ENCODE results near the gene MYRFL. TPM values are rescaled to one million over a fixed set of nuclear protein-coding genes. Genes with fewer than 3 reads are reported as not detected.
"Not testable (repeated sequence)": the region's sequence is repeated elsewhere in the genome, so short reads cannot be mapped to it uniquely, and the experiment has no call there.

MYRFL gene
- 1 to 10 TPM in 1 of 6 donors, under 1 TPM in 2, not detected in 3; 0.10 to 1.8 (median 0.20) TPM for total RNA-seq

DNA sequence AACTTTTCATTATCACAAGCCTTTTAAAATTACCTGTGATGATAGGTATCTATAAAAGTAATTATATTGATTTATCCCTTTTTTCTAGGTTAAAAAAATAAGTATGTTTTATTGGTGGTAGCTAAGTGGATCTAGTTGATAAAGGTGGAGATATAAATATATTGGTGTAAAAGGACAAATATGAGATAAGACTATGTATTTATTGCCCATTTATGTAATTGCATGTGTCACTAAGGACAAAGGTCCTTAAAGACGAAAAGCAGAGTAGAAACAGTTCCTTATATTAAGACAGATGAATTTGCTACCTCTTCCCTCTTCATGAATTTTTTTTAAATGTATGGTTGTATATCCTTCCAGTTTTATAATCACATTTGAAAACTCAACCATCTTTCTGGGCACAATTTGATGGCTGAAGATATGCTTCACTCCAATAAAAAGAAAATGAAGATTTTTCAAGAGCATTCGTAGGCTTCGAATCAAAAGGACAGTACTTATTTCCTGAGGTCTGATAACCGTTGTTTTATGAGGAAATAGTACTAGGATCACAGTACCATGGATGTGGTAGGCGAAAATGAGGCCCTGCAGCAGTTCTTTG lies at the start of gene MYRFL:
MYRFL (plus strand) TSS at position 262 of the 595 bp plus-strand sequence; CDS start at position 553, 291 bp downstream.
- WGBS, 2 donors, result 87 to 90% methylated on average over 5 of the region's 5 CpGs
- ATAC-seq (ENCODE audit: low FRiP score in 2 of 2), result no peak
- H3K27me3 ChIP-seq, result no peaks in the 10 kb centered on the region

DNA sequence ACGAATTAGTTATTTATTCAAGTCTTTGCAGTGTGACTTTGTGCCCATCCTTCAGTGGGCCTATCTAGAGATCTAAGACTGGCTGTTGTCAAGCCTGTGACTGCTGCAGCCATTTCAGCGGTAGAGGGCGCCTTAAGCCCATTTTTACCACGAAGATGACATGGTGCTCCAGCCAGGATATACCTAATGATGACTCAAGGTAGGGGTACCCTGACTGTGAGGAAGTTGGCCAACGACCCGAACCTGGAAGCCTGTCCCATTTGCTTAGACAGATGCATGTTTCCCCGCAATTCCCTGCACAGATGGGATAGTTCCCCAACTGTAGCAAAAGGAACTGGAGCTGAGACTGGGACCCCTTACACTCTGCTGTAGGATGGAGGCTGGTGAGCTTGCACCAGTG lies 45.1 kb upstream of the MYRFL start:
- no peak for DNase-seq
- H3K4me3 ChIP-seq, result no peak overlapping the region
- ATAC-seq (ENCODE audit: low FRiP score in 2 of 2), result no peak
- H3K27ac ChIP-seq, result no peak overlapping the region
- H3K4me1 ChIP-seq, result no peaks in the 10 kb centered on the region
- peaks cover 0 to under 1% (median 0%) of the 10 kb centered on the region in 4 donors for H3K36me3 ChIP-seq
- H3K9me3 ChIP-seq, result no peaks in the 10 kb centered on the region
- WGBS, 2 donors, result 63 to 78% methylated on average over 7 of the region's 7 CpGs
- TF ChIP-seq POLR2AphosphoS5 (IDR thresholded peaks at IDR 0.05) (no peak), POLR2A (IDR thresholded peaks at IDR 0.05) (no peak), EP300 (IDR thresholded peaks at IDR 0.05) (no peak)
- TF ChIP-seq, protein P1, sequence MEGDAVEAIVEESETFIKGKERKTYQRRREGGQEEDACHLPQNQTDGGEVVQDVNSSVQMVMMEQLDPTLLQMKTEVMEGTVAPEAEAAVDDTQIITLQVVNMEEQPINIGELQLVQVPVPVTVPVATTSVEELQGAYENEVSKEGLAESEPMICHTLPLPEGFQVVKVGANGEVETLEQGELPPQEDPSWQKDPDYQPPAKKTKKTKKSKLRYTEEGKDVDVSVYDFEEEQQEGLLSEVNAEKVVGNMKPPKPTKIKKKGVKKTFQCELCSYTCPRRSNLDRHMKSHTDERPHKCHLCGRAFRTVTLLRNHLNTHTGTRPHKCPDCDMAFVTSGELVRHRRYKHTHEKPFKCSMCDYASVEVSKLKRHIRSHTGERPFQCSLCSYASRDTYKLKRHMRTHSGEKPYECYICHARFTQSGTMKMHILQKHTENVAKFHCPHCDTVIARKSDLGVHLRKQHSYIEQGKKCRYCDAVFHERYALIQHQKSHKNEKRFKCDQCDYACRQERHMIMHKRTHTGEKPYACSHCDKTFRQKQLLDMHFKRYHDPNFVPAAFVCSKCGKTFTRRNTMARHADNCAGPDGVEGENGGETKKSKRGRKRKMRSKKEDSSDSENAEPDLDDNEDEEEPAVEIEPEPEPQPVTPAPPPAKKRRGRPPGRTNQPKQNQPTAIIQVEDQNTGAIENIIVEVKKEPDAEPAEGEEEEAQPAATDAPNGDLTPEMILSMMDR (IDR thresholded peaks at IDR 0.05), result no peak
- H3K27me3 ChIP-seq, result no peaks in the 10 kb centered on the region

More for the DNA sequence above, at the start of gene MYRFL:
- no peak for DNase-seq
- Histone ChIP-seq H3K4me3 (no peak within 1 kb of the TSS), H3K36me3 (no peaks in the 10 kb centered on the region), H3K27ac (no peak within 1 kb of the TSS), H3K9me3 (no peaks in the 10 kb centered on the region), H3K4me1 (peaks cover 0 to 6% (median 2%) of the 10 kb centered on the region in 4 donors)
- TF ChIP-seq EP300 (IDR thresholded peaks at IDR 0.05) (no peak), POLR2A (IDR thresholded peaks at IDR 0.05) (no peak), POLR2AphosphoS5 (IDR thresholded peaks at IDR 0.05) (no peak)
- TF ChIP-seq, protein P1 (IDR thresholded peaks at IDR 0.05), result no peak

DNA sequence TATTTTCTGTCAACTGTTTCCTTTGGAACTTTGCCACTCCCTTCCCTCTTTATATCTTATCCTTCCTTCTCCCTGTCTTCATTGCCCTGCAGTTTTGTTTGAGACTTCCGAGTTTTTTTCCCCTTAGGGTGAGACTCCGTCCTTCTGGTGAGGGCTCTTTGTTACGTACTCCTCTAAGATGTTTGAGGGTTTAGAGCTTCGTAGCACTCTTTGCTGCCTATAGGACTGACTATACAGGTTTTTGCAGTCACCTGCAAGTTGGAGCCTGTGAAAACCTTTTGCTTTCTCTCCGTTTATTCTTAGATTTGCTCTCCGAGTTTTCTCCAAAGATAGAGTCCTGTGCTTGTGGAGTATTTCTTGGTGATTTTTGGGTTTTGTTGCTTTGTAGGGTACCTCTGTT lies 41.7 kb upstream of the MYRFL start:
- Histone ChIP-seq H3K4me3 (no peak overlapping the region), H3K4me1 (no peaks in the 10 kb centered on the region), H3K27ac (no peak overlapping the region), H3K9me3 (no peaks in the 10 kb centered on the region), H3K27me3 (no peaks in the 10 kb centered on the region), H3K36me3 (peaks cover 0 to 7% (median 0%) of the 10 kb centered on the region in 4 donors)
- WGBS, 2 donors, result 78 to 87% methylated on average over 6 of the region's 6 CpGs
- DNase-seq, result no peak
- TF ChIP-seq, protein P1 (IDR thresholded peaks at IDR 0.05), result no peak
- no peak for TF ChIP-seq POLR2AphosphoS5 (IDR thresholded peaks at IDR 0.05)
- no peak for TF ChIP-seq EP300 (IDR thresholded peaks at IDR 0.05)
- no peak for TF ChIP-seq POLR2A (IDR thresholded peaks at IDR 0.05)
- no peak for ATAC-seq (ENCODE audit: low FRiP score in 2 of 2)

DNA sequence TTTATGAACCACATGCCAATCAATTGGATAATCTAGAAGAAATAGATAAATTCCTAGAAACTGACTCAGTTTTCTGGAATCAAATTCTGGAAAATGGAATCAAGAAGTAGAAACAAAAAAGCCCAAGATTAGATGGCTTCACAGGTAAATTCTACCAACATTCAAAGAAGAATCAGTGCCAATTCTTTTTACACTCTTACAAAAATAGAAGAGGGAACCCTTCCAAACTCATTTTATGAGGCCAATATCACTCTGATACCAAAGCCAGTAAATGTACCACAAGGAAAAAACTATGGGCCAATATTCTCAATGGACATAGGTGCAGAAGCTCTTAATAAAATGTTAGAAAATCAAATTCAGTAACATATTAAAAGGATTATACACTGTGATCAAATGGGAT lies 35.7 kb upstream of the MYRFL start:
- Histone ChIP-seq H3K27me3 (no peaks in the 10 kb centered on the region), H3K4me3 (no peak overlapping the region), H3K27ac (no peak overlapping the region), H3K36me3 (peaks cover 0 to 11% (median 0%) of the 10 kb centered on the region in 4 donors), H3K4me1 (no peaks in the 10 kb centered on the region), H3K9me3 (peaks cover 0 to 19% (median 10%) of the 10 kb centered on the region in 4 donors)
- TF ChIP-seq, protein P1 (IDR thresholded peaks at IDR 0.05), result no peak
- TF ChIP-seq EP300 (IDR thresholded peaks at IDR 0.05) (no peak), POLR2A (IDR thresholded peaks at IDR 0.05) (no peak), POLR2AphosphoS5 (IDR thresholded peaks at IDR 0.05) (no peak)
- ATAC-seq (ENCODE audit: low FRiP score in 2 of 2) (no peak), DNase-seq (no peak)

DNA sequence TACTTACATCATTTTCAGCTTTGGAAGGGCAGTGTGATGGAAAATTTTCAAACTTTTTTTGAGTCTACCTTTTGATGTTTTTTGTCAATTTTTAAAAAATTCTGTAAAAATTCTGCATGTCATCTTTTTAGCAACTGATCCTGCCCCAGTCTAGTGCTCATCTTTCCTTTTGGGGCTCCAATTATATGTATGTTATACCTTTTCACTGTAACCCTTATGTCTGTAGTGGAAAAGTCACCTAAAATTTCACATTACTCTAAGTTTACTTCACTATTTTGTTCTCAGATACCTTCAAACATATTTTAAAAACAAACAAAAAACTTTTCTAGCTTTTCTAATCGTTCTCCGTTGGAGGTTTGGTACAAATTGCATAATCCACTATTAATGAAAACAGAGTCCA lies 32.5 kb upstream of the MYRFL start:
- peaks cover 0 to 15% (median 7%) of the 10 kb centered on the region in 4 donors for H3K36me3 ChIP-seq
- H3K27me3 ChIP-seq, result no peaks in the 10 kb centered on the region
- TF ChIP-seq POLR2AphosphoS5 (IDR thresholded peaks at IDR 0.05) (no peak), EP300 (IDR thresholded peaks at IDR 0.05) (no peak), POLR2A (IDR thresholded peaks at IDR 0.05) (no peak)
- TF ChIP-seq, protein P1 (IDR thresholded peaks at IDR 0.05), result no peak
- H3K4me1 ChIP-seq, result no peaks in the 10 kb centered on the region
- H3K4me3 ChIP-seq, result no peak overlapping the region
- 93 to 96% methylated on average over 2 of the region's 2 CpGs for WGBS, 2 donors
- ATAC-seq (ENCODE audit: low FRiP score in 2 of 2) (no peak), DNase-seq (no peak)
- H3K27ac ChIP-seq, result no peak overlapping the region
- peaks cover 0 to 19% (median 10%) of the 10 kb centered on the region in 4 donors for H3K9me3 ChIP-seq

DNA sequence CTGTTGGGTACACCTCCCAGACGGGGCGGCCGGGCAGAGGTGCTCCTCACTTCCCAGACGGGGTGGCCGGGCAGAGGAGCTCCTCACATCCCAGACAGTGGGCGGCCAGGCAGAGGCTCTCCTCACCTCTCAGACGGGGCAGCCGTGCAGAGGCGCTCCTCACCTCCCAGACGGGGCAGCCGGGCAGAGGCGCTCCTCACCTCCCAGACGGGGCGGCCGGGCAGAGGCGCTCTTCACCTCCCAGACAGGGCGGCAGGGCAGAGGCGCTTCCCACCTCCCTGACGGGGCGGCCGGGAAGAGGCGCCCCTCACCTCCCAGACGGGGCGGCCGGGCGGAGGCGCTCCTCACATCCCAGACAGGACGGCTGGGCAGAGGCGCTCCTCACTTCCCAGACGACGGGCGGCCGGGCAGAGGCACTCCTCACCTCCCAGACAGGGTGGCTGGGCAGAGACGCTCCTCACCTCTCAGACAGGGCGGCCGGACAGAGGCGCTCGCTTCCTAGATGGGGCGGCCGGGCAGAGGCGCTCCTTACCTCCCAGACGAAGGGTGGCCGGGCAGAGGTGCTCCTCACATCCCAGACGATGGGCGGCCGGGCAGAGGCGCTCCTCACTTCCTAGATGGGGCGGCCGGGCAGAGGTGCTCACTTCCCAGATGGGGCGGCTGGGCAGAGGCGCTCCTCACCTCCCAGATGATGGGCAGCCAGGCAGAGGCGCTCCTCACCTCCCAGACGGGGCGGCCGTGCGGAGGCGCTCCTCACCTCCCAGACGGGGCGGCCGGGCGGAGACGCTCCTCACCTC lies 17.7 kb upstream of the MYRFL start:
- H3K4me1 ChIP-seq; H3K27me3 ChIP-seq; H3K27ac ChIP-seq; ATAC-seq (ENCODE audit: low FRiP score in 2 of 2); H3K36me3 ChIP-seq; H3K4me3 ChIP-seq: not testable (repeated sequence)
- DNase-seq, result peak in 1 of 2 donors; percentile 66
- peaks cover 0 to 18% (median 9%) of the 10 kb centered on the region in 4 donors for H3K9me3 ChIP-seq
- WGBS, 2 donors, result 92 to 93% methylated on average over 31 to 57 of the region's 62 CpGs

All from upper lobe of left lung (tissue), 6 donors.